Nephron progenitor cell (in vitro differentiated cells): ENCODE measurements around the gene AMPH.
"Not testable (repeated sequence)": the region's sequence is repeated elsewhere in the genome, so short reads cannot be mapped to it uniquely, and the experiment has no call there.

ENCODE experiments used
- DNase-seq: peaks from one replicate; pipeline ENCODE4 v3.0.0; 2021
- H3K27ac Mint-ChIP-seq: 2 replicates; pipeline ENCODE4 v1.8.0; 2021; ENCODE audit warnings: mild to moderate bottlenecking, moderate library complexity, mixed read lengths
- H3K27me3 Mint-ChIP-seq: 2 replicates; pipeline ENCODE4 v1.8.0; 2021; ENCODE audit warnings: mild to moderate bottlenecking, low read depth, mixed read lengths; ENCODE audit not compliant: poor library complexity
- H3K36me3 Mint-ChIP-seq: 2 replicates; pipeline ENCODE4 v1.8.0; 2021; ENCODE audit warnings: low read depth, mixed read lengths
- H3K4me1 Mint-ChIP-seq: 2 replicates; pipeline ENCODE4 v1.8.0; 2021; ENCODE audit warnings: mixed read lengths
- H3K4me3 Mint-ChIP-seq: 2 replicates; pipeline ENCODE4 v1.8.0; 2021; ENCODE audit warnings: mild to moderate bottlenecking, moderate library complexity, mixed read lengths
- H3K9me3 Mint-ChIP-seq: 2 replicates; pipeline ENCODE4 v1.8.0; 2021; ENCODE audit warnings: mild to moderate bottlenecking, moderate library complexity, mixed read lengths
- TF ChIP-seq, protein P1 (sequence below): fragments of 200-600 bp; sonication (generic); IDR thresholded peaks from 2 replicates; pipeline ENCODE4 v1.5.0; 2021; ENCODE audit warnings: antibody characterized with exemption

Gene AMPH

DNA sequence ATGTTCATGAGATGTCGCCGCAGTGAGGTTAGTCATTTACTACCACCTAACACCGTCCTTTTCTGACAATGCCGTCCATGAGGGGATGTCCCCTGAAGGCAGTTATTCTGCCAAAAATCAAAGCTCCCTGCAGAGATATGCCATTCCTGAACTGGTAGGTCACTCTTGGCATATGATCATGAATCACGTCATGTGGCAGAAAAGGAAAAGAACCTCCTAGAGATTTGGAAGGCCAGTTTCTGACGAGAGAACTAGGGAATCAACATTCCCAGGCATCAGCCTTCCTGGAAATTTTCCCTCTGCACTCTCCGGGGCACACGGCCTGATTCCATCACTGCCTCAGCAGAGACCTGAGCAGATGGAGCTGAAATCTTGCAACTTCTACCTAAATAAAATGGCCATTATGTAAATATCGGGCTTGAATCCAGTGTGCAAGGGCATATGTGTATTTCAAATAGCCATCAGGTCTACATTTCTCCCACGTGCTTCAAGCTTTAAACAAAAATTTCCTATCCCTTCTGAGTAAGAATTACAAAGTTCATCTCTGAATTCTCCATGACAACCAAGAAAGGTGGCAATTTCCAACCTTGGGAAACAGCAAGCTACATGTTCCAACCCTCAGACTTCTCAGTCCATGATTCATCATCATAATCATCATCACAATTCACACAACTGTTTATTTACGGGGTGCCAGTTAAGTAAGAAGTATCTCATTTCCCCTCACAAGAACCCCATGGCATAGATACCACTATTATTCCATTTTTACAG lies 46.5 kb downstream of the AMPH start:
- no peaks in the 10 kb centered on the region for H3K9me3 Mint-ChIP-seq
- no peaks in the 10 kb centered on the region for H3K4me1 Mint-ChIP-seq
- DNase-seq = no peak
- H3K4me3 Mint-ChIP-seq = no peak overlapping the region
- TF ChIP-seq, protein P1, sequence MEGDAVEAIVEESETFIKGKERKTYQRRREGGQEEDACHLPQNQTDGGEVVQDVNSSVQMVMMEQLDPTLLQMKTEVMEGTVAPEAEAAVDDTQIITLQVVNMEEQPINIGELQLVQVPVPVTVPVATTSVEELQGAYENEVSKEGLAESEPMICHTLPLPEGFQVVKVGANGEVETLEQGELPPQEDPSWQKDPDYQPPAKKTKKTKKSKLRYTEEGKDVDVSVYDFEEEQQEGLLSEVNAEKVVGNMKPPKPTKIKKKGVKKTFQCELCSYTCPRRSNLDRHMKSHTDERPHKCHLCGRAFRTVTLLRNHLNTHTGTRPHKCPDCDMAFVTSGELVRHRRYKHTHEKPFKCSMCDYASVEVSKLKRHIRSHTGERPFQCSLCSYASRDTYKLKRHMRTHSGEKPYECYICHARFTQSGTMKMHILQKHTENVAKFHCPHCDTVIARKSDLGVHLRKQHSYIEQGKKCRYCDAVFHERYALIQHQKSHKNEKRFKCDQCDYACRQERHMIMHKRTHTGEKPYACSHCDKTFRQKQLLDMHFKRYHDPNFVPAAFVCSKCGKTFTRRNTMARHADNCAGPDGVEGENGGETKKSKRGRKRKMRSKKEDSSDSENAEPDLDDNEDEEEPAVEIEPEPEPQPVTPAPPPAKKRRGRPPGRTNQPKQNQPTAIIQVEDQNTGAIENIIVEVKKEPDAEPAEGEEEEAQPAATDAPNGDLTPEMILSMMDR = no peak
- no peaks in the 10 kb centered on the region for H3K36me3 Mint-ChIP-seq
- no peak overlapping the region for H3K27ac Mint-ChIP-seq
- H3K27me3 Mint-ChIP-seq = no peaks in the 10 kb centered on the region

DNA sequence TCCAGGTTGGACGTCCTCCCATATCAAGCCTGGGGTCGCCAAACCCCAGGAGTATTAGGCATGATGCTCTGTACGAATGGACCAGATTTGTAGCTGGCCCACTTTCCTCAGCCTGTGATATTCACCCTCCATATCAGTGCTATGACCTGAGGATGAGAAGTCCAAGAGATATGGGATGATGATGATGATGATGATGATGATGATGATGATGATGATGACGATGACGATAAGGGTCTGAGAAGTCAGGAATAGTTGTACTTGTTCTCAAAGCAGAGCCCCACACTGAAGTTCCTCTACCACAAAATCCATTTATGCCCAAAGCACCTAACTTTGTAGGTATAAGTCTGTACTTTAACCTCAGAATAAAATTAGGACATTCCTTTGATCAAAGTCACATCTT lies 50.7 kb downstream of the AMPH start:
- Mint-ChIP-seq H3K27me3 (peaks cover 3% of the 10 kb centered on the region), H3K36me3 (no peaks in the 10 kb centered on the region), H3K4me1 (no peaks in the 10 kb centered on the region), H3K9me3 (no peaks in the 10 kb centered on the region), H3K4me3 (no peak overlapping the region), H3K27ac (no peak overlapping the region)
- TF ChIP-seq, protein P1 = no peak
- DNase-seq = no peak

DNA sequence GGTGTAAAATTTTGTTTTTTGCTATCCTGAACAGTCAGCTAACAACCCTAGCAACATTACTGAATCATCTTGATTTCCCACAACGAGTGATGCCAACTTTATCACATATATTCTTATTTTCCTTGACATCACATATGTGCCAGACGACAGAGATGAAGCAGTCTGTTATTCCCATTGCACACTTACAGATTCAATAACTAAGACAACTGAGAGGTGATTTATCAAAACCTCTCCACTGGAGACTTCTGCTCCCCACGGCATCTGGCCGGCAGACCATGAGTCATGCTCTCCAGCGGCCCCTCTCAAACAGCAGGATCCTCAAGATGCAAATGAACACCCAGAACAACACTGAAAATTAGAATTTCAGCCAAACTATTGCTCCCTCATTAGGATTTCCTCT lies 57.1 kb downstream of the AMPH start:
- Mint-ChIP-seq H3K27me3 (peaks cover under 1% of the 10 kb centered on the region), H3K4me3 (no peak overlapping the region), H3K27ac (no peak overlapping the region), H3K9me3 (no peaks in the 10 kb centered on the region), H3K4me1 (no peaks in the 10 kb centered on the region), H3K36me3 (no peaks in the 10 kb centered on the region)
- TF ChIP-seq, protein P1 = no peak
- no peak for DNase-seq

DNA sequence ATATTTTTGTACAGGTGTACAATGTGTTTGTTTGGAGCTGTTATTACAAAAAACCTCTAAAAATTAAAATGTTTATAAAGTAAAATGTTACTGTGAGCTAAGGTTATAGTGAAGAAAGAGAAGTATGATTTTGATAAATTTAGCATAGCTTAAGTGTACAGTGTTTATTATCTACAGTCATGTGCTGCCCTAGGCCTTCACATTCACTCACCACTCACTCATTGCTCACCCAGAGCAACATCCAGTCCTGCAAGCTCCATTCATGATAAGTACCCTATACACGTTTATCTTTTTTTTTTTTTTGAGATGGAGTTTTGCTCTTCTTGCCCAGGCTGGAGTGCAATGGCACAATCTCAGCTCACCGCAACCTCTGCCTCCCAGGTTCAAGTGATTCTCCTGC lies 59.6 kb downstream of the AMPH start:
- not testable (repeated sequence) for H3K27ac Mint-ChIP-seq, H3K4me3 Mint-ChIP-seq, H3K4me1 Mint-ChIP-seq, H3K9me3 Mint-ChIP-seq, DNase-seq, H3K27me3 Mint-ChIP-seq, H3K36me3 Mint-ChIP-seq

DNA sequence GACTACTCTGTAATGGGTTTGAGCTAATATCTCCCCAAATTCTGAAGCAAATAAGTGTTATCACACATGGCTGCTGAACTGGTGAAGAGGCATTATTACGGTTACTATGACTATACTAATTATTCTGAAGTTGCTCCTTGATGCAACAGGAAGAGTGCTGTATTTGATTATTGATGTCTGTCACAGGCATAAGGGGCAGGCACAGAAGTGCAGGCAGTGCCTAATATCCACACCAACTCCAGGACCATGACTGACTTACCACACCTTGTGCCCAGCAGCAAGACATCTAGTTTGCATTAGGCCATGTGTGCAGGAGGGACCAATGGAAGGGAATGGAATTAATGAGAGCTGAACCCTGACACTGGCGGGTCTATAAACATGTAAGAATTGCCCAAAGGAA lies 62.7 kb downstream of the AMPH start:
- H3K36me3 Mint-ChIP-seq = no peaks in the 10 kb centered on the region
- H3K27me3 Mint-ChIP-seq = peaks cover 6% of the 10 kb centered on the region
- peaks cover 3% of the 10 kb centered on the region for H3K9me3 Mint-ChIP-seq
- H3K4me1 Mint-ChIP-seq = no peaks in the 10 kb centered on the region
- no peak for DNase-seq
- H3K4me3 Mint-ChIP-seq = no peak overlapping the region
- TF ChIP-seq, protein P1 = no peak
- H3K27ac Mint-ChIP-seq = no peak overlapping the region

DNA sequence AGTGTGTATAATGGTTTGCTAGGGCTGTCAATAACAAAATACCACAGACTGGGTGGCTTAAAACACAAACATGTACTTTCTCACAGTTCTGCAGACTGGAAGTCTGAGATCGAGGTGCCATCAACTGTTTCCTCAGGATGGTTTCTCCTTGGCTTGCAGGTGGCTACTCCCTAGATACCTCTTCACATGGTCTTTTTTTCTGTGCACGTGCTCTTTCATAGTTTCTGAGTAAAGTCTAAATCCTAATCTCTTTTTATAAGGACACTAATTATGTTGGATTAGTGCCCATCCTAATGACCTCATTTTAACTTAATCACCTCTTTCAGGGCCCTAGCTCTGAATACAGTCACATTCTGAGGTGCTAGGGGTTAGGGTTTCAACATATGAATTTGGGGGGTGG lies 65.9 kb downstream of the AMPH start:
- Mint-ChIP-seq H3K27me3 (peaks cover 9% of the 10 kb centered on the region), H3K27ac (no peak overlapping the region), H3K4me3 (no peak overlapping the region), H3K4me1 (peaks cover 12% of the 10 kb centered on the region), H3K36me3 (no peaks in the 10 kb centered on the region), H3K9me3 (peaks cover 3% of the 10 kb centered on the region)
- TF ChIP-seq, protein P1 = no peak
- no peak for DNase-seq
